RPMI7951 (cell line): ENCODE results near the gene UFSP2. TPM values are rescaled to one million over a fixed set of nuclear protein-coding genes. Genes with fewer than 3 reads are reported as not detected.

ENCODE experiments used
- DNase-seq: peaks from one replicate; pipeline ENCODE4 v3.0.0-alpha.2; 2012; ENCODE audit warnings: low read depth
- total RNA-seq: library from RNA; depleted of rRNA; stranded (reverse); fragments of >200 nt; shearing (Covaris generic); gene quantifications from 2 replicates; pipeline ENCODE4 v1.2.3, GENCODE V29; 2014; rRNA removed

The UFSP2 gene
- total RNA-seq, 1 experiment from 2014 or later = 38.6 TPM

DNA sequence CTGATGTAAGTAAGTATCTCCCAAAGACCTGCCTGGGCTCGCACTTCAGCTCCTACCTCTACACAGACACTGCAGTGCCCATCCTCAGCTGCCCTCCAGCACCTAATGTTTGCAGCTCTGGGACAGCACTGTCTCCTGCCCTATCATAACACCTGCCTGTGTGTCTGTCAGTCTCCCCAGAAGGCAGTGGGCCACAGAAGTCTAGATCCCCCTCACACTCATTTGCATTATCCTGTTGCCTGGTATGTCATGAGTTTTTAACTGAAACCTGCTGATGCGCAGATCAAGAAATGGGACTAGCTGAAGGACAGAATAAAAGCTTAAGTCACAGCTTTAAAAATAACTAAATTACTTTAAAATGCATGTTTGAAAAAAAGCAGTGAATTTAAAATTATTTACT, 73.0 kb downstream of the UFSP2 start:
- no peak for DNase-seq

DNA sequence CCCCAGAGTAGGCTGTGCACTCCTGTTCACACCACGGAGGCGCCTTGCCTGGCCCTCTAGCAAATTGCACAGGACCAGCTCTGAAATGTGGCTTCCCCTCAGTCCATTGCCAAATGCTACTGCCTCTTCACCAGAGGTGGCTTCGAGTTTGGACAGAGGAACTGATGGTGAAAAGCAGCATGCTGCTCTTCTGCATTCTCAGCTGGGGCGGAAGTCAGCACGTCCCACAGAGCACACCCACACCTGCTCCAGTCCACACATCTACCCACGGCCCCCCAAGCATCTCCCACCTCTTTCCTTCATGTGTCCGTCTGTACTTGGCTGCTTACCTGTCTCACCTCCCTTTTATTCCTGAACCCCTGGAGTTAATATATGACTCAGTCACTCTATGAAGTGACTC, 73.6 kb downstream of the UFSP2 start:
- no peak for DNase-seq

DNA sequence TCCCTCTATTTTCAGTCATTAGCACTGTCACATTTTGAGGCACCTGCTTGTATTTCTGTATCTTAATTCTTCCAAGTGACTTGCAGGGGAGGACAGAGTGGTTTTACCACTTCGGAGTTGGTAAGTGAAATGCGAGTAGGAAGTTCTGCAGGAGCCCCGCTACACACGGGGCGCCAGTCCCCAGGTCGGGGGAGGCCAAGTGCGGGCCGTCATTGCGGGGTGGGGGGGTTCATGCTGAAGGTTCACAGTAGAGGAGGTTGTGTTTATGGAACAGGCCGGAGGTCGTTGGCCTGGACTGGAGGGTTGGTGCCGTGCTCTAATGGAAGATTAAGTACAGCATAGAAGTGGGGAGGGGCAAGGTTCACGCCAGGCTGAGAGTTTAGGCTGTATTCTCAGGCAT, 74.1 kb downstream of the UFSP2 start:
- no peak for DNase-seq

Other genes with a start within 250 kb of the UFSP2 start
- 23.7 and 28.1 TPM in 2 replicates for gene CFAP97, start 222.0 kb downstream of the UFSP2 start, total RNA-seq
- 16.1 and 18.3 TPM in 2 replicates for gene SNX25, start 216.4 kb downstream of the UFSP2 start, total RNA-seq
- gene LRP2BP, start 30.0 kb downstream of the UFSP2 start, total RNA-seq = 0.48 and 0.68 TPM in 2 replicates
- gene ANKRD37, start 29.1 kb downstream of the UFSP2 start, total RNA-seq = 23.3 and 38.2 TPM in 2 replicates
- 1.2 and 3.3 TPM in 2 replicates for gene CCDC110, start 45.8 kb upstream of the UFSP2 start, total RNA-seq
- gene PDLIM3, start 109.5 kb upstream of the UFSP2 start, total RNA-seq = 13.6 and 21.7 TPM in 2 replicates